ENCODE measurements around the gene NOP56. TPM values are rescaled to one million over a fixed set of nuclear protein-coding genes. Genes with fewer than 3 reads are reported as not detected.

NOP56 gene
- total RNA-seq, 1 donor from 2014 or later = 32.1 TPM

GRCh38 chr20:2655331-2656116 lies 3.1 kb downstream of the NOP56 start:
- H3K27me3 ChIP-seq = no peaks in the 10 kb centered on the region
- DNase-seq (ENCODE audit: low spot score in 2 of 2) = peak in 1 of 2 donors; percentile 57
- H3K9me3 ChIP-seq = no peaks in the 10 kb centered on the region
- no peak for TF ChIP-seq CTCF (IDR thresholded peaks at IDR 0.05)
- no peak overlapping the region for H3K4me3 ChIP-seq
- H3K27ac ChIP-seq = no peak overlapping the region
- H3K36me3 ChIP-seq = peaks cover 57 to 67% of the 10 kb centered on the region in 2 donors
- H3K4me1 ChIP-seq = peaks cover 9 to 15% of the 10 kb centered on the region in 2 donors
- intact Hi-C loops (cut with DNase I) = loop anchor here (10.0 kb wide), 3 partner anchors 349 to 1191 kb away; partner anchors contain the start of genes DNAAF9 and NSFL1C

- Histone ChIP-seq H3K27ac (no peak overlapping the region), H3K4me1 (peaks cover 9 to 11% of the 10 kb centered on the region in 2 donors), H3K9me3 (no peaks in the 10 kb centered on the region), H3K27me3 (no peaks in the 10 kb centered on the region), H3K4me3 (no peak overlapping the region), H3K36me3 (peaks cover 62 to 74% of the 10 kb centered on the region in 2 donors)
- DNase-seq (ENCODE audit: low spot score in 2 of 2) = peak in 1 of 2 donors; percentile 39
- TF ChIP-seq CTCF (IDR thresholded peaks at IDR 0.05) = no peak
- intact Hi-C loops (cut with DNase I) = loop anchor here (10.0 kb wide), 3 partner anchors 348 to 1192 kb away; partner anchors contain the start of genes DNAAF9 and NSFL1C
Observed at GRCh38 chr20:2656471-2657117, 4.2 kb downstream of the NOP56 start.

- DNase-seq (ENCODE audit: low spot score in 2 of 2) = no peak
- no peak overlapping the region for H3K27ac ChIP-seq
- peaks cover 62 to 81% of the 10 kb centered on the region in 2 donors for H3K36me3 ChIP-seq
- TF ChIP-seq CTCF (IDR thresholded peaks at IDR 0.05) = no peak
- no peaks in the 10 kb centered on the region for H3K9me3 ChIP-seq
- intact Hi-C loops (cut with DNase I) = loop anchor here (10.0 kb wide), 3 partner anchors 348 to 1192 kb away; partner anchors contain the start of genes DNAAF9 and NSFL1C
- H3K4me3 ChIP-seq = no peak overlapping the region
- no peaks in the 10 kb centered on the region for H3K27me3 ChIP-seq
- H3K4me1 ChIP-seq = peaks cover 9 to 11% of the 10 kb centered on the region in 2 donors
Observed at GRCh38 chr20:2657241-2657640, 4.8 kb downstream of the NOP56 start.

- intact Hi-C loops (cut with DNase I) = loop anchor here (10.0 kb wide), 3 partner anchors 347 to 1193 kb away; partner anchors contain the start of genes DNAAF9 and NSFL1C
- no peaks in the 10 kb centered on the region for H3K9me3 ChIP-seq
- no peaks in the 10 kb centered on the region for H3K27me3 ChIP-seq
- no peak overlapping the region for H3K4me3 ChIP-seq
- TF ChIP-seq CTCF (IDR thresholded peaks at IDR 0.05) = no peak
- H3K36me3 ChIP-seq = peaks cover 62 to 85% of the 10 kb centered on the region in 2 donors
- peaks cover 9 to 11% of the 10 kb centered on the region in 2 donors for H3K4me1 ChIP-seq
- no peak overlapping the region for H3K27ac ChIP-seq
- no peak for DNase-seq (ENCODE audit: low spot score in 2 of 2)
Observed at GRCh38 chr20:2657674-2658073, 5.2 kb downstream of the NOP56 start.

- Histone ChIP-seq H3K27ac (no peak overlapping the region), H3K4me3 (no peak overlapping the region), H3K36me3 (peaks cover 62 to 87% of the 10 kb centered on the region in 2 donors), H3K9me3 (no peaks in the 10 kb centered on the region), H3K27me3 (no peaks in the 10 kb centered on the region), H3K4me1 (peaks cover 7 to 12% of the 10 kb centered on the region in 2 donors)
- intact Hi-C loops (cut with DNase I) = loop anchor here (10.0 kb wide), 3 partner anchors 346 to 1194 kb away; partner anchors contain the start of genes DNAAF9 and NSFL1C
- no peak for TF ChIP-seq CTCF (IDR thresholded peaks at IDR 0.05)
- DNase-seq (ENCODE audit: low spot score in 2 of 2) = no peak
Observed at GRCh38 chr20:2658414-2659354, 6.3 kb downstream of the NOP56 start.

Measured in ascending aorta (tissue), 2 donors.